Effector CD4-positive, alpha-beta T cell (primary cell): ENCODE data around the gene GRID2.

Experiments used
- DNase-seq: peaks from one replicate; pipeline ENCODE4 v3.0.0-alpha.2; 2020

The GRID2 gene

DNA sequence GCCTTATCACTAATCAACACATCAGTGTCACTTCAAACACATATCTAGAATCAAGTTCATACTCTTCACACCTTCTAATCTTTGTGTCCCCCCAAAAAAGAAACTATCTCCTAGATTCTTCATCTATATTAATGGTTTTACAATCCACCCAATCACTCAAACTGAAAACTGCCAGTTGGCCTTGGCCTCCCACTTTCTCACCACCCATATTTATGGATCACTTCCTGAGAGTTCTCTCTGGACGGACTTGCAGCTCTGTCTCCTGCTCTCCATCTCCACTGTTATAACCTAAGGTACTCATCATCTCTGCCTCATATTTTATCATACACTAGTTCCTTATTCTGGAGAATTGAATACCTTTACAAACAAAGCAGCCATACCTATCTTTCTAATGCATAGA is 1418.7 kb downstream of the GRID2 start:
- DNase-seq = no peak

GRCh38 chr4:93730251-93730650 is 1426.5 kb downstream of the GRID2 start:
- no peak for DNase-seq

- no peak for DNase-seq
These were observed 1427.0 kb downstream of the GRID2 start for GRCh38 chr4:93730760-93731159.

GRCh38 chr4:93731456-93731855 is 1427.7 kb downstream of the GRID2 start:
- DNase-seq = no peak

GRCh38 chr4:93732509-93732908 is 1428.7 kb downstream of the GRID2 start:
- DNase-seq = no peak

- no peak for DNase-seq
These were observed 1437.1 kb downstream of the GRID2 start for GRCh38 chr4:93740890-93741289.

DNA sequence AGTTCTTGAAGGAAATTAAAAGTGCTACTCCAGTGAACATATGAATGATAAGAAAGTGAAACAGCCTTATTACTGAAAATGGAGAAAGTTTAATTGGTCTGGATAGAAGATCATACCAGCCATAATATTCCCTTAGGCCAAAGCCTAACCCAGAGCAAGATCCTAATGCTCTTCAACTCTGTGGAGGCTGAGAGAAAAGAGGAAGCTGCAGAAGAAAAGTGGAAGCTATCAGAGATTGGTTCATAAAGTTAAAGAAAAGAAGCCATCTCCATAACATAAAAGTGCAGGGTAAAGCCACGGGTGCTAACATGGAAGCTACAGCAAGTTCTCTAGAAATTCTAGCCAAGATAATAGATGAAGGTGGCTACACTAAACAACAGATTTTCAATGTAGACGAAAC is 1439.3 kb downstream of the GRID2 start:
- no peak for DNase-seq

DNA sequence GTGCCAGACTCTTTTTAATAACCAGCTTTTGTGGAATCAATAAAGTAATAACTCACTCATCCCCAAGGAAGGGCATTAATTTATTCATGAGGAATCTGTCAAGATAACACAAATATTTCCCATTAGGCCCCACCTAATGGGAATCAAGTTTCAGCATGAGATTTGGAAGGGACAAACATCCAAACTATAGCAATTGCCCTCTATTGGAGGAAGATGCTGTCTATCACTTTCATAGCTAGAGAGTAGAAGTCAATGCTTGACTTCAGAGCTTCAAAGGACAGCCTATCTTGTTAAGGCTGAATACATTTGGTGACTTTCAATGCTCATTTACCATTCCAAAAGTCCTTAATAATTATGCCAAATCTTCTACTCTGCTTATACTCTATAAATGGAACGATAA is 1439.9 kb downstream of the GRID2 start:
- DNase-seq = no peak

GRCh38 chr4:93744961-93745360 is 1441.2 kb downstream of the GRID2 start:
- DNase-seq = no peak

GRCh38 chr4:93746031-93746430 is 1442.3 kb downstream of the GRID2 start:
- no peak for DNase-seq

DNA sequence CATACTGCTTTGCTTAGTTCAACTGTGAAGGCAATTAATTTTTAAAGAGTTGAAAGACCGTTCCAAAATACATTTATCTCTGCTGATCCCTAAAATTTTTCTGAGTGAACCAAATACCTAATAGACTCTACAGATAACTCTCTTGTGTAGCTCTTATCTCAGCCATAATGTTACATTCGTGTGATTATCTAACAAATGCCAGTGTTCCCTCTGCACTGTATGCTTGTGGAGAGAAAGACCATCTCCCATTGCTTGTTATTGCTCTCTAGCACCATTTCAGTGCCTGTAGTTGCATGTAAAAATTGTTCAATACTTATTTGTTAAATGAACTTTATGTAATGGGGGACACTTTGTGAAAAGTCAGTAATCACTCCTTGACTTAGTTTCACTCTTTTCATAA is 1443.5 kb downstream of the GRID2 start:
- no peak for DNase-seq

DNA sequence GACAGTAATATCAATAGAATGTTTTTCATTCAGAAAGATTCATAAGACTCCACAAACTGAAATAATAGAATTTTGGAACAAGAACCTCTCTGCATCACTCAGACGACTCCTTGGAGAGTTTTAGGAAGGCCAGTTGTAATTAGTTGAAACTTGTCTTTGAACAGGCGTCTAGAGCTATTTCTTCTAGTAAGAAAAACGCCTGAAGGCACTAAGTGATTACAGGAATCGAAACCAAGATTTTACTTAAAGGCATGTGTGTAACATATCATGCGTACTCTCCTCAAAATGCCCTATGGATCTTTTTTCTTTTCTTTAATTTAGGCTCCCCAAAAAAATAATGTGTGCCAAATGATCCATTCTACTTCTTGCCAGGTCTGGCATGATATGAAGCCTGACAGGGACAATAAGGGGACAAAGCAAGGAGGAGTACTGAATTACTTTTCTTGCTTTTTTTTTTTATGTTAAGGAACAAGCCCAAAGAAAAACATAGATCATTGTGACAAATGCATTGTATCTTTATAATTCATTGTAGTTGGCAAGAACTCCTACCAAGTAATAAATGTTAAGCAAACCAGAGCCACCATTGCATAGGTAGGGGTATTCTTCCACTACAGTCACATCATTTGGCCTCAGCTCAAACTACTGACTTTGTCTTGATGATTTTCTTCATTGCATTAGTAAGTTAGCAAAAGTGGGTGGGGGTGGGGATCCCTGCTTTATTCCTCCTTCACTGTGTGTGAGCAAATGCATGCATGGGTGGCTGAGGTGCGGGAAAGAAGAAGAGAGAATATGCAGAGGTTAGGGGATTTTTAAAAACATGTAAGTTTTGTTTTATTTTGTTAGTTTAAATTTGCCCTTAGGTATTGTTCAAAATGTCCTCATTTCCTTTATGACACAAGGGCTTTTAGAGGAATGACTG is 1444.9 kb downstream of the GRID2 start:
- no peak for DNase-seq

DNA sequence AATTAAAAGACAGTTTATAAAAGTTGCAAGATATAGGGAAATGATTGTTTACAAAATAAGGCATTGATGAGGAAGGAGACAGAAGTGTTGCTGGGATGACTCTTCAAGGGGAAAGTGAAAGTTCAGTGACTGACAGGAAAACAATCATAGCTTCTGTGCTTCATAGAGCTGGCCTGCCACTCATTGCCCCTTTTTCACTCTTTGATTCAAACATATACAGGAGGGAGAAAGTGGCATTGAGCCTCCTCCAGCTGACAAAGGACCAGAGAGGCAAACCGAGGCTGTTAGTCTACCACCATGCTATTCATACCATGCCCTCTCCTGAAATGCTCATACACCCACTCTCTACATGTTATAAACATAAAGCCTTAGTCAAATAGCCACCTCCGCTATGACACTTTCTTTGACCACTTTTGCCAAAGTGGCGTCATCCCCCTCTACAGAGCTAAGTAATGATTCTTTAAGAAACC is 1445.6 kb downstream of the GRID2 start:
- DNase-seq = no peak

GRCh38 chr4:93751411-93751810 is 1447.6 kb downstream of the GRID2 start:
- DNase-seq = no peak

DNA sequence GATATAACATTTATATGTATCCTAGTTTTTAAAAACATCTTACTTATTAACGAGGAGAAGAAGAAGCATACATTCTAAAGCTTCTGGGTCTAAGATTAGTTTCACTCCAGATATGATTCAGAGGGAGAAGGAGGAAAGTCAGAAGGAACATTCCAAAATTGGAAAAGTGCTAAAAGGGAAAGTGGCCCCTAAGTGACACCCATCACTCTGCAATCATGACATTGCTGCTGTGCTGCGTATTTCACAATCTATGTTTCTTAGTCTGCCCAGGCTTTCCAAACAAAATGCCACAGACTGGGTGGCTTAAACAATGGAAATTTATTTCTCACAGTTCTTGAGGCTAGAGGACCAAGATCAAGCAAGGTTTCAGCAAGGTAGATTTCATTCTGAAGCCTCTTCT is 1452.3 kb downstream of the GRID2 start:
- DNase-seq = no peak

DNA sequence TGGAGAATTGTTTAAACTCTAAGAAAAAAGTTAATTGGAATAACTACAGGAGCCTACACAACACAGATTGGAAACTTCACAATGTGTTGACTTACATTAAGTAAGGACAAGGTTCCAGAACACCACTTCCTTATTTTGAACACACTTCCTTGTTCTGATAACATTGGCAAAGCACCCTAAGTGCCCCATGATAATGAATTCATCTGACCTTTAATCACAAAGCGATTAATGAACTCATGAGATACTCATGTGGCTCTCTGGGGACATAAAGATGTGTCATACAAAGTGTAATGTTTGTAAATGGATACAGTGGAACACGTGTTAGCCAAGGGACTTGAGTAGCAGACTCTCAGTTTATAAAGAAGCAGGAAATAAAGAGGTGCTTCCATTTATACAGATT is 1455.7 kb downstream of the GRID2 start:
- no peak for DNase-seq

DNA sequence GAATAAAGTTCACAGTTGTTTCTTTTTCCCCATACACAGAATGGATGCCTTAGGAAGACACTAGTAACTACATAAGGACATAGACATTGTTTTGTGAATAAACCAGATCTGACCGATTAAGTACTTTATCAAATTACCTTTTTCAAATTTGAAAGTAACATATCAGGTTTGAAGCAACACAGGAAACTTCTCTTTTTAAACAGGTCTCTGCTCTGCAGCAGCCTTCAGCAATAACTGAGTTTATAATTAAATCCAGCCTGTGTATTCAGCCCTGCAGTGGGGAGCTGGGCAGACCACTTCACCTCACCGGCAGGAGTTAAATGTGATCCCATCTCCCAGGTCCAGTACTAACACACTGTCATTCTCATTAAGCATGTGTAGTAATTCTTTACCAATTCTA is 1456.5 kb downstream of the GRID2 start:
- DNase-seq = no peak

- DNase-seq = no peak
These were observed 1457.5 kb downstream of the GRID2 start for GRCh38 chr4:93761286-93761685.

GRCh38 chr4:93764639-93765246 is 1461.0 kb downstream of the GRID2 start:
- no peak for DNase-seq

- DNase-seq = no peak
These were observed 1464.2 kb downstream of the GRID2 start for GRCh38 chr4:93767917-93768316.

GRCh38 chr4:93770201-93770600 is 1466.4 kb downstream of the GRID2 start:
- DNase-seq = no peak

GRCh38 chr4:93771640-93772411 is 1468.1 kb downstream of the GRID2 start:
- DNase-seq = no peak

GRCh38 chr4:93772858-93773257 is 1469.1 kb downstream of the GRID2 start:
- DNase-seq = no peak

GRCh38 chr4:93775551-93775950 is 1471.8 kb downstream of the GRID2 start:
- DNase-seq = no peak
